ENCODE measurements around the gene MYMX. TPM values are rescaled to one million over a fixed set of nuclear protein-coding genes. Genes with fewer than 3 reads are reported as not detected.
"Not testable (repeated sequence)": the region's sequence is repeated elsewhere in the genome, so short reads cannot be mapped to it uniquely, and the experiment has no call there.

The MYMX gene
- polyA plus RNA-seq (ENCODE audit: insufficient read length), result 20.5 TPM

- peak; percentile 51 for DNase-seq
Observed at GRCh38 chr6:44216677-44217331, at the start of gene MYMX. MYMX (plus strand) TSS chr6:44216926; CDS start chr6:44217472, 546 bp downstream.

GRCh38 chr6:44167567-44167966 lies 49.2 kb upstream of the MYMX start:
- DNase-seq, result no peak

GRCh38 chr6:44169154-44169553 lies 47.6 kb upstream of the MYMX start:
- no peak for DNase-seq

DNA sequence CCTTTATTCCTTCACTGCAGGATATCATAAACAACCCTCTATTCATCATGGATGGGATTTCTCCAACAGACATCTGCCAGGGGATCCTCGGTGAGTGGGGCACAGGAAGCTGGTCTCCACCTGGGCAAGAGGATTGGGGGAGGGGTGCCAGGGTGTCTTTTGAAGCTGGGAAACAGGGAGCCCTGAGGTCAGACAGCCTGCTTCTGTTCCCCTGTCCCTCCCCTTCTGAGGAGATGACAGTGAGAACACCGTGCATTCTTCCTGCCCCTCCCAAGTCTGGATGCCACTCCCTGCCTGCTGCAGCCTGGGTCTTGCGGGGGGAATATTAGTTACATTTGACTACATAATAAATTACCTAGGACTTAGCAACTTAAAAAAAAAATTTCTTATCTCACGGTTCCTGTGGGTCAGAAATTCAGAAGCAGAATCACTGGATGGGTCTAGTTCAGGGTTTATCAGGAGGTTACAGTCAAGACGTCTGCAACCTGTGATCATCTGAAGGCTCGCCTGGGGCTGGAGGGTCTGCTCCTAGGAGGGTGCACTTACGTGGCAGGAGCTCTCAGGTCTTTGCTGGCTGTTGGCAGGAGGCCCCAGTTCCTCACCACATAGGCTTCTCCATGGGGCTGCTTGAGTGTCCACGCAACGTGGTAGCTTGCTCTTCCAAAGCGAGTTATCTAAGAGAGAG lies 46.7 kb upstream of the MYMX start:
- DNase-seq, result no peak

DNA sequence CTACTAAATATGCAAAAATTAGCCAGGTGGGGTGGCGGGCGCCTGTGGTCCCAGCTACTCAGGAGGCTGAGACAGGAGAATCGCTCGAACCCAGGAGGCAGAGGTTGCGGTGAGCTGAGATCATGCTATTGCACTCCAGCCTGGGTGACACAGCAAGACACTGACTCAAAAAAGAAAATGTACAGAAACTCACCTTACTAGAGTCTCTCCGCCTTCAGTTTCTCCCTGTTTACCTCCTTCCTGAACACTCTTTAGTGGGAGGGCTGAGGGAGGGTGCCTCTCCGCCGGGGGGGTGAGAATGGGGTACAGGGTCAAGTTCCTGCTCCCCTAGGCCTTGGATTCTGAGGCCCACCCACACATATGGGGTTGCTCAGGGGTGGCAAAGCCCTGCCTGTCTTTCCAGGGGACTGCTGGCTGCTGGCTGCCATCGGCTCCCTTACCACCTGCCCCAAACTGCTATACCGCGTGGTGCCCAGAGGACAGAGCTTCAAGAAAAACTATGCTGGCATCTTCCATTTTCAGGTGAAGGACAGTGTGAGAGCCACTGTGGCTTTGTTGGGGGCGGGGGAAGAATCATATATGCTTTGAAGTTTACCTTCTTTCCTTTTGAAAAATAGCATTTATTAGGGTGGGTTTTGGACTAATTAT lies 44.7 kb upstream of the MYMX start:
- no peak for DNase-seq

- DNase-seq, result peak; percentile 76
Observed at GRCh38 chr6:44172731-44173500, 43.8 kb upstream of the MYMX start.

DNA sequence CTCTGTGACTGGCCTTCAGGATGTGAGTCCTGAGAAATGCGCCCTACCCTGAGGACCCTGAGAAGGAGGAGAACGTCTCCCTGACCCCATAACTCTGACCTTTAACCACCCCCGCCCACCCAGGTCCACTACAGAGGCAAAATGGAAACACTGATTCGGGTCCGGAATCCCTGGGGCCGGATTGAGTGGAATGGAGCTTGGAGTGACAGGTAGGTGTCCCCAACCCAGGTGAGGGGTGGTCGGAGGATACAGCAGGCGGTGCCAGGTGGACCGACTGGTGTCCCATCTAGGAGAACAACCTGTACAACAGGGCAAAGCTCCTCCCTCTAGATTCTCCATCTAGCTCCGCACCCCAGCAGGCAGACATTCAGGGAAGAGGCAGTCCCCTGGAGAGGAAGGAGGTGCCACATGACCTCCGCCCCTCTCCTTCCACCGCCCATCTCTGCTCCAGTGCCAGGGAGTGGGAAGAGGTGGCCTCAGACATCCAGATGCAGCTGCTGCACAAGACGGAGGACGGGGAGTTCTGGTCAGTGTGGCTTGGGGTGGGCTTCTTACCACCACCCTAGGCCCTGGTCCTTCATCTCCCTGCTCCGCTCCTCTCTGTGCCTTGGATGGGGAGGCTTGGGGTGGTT lies 40.5 kb upstream of the MYMX start:
- no peak for DNase-seq

DNA sequence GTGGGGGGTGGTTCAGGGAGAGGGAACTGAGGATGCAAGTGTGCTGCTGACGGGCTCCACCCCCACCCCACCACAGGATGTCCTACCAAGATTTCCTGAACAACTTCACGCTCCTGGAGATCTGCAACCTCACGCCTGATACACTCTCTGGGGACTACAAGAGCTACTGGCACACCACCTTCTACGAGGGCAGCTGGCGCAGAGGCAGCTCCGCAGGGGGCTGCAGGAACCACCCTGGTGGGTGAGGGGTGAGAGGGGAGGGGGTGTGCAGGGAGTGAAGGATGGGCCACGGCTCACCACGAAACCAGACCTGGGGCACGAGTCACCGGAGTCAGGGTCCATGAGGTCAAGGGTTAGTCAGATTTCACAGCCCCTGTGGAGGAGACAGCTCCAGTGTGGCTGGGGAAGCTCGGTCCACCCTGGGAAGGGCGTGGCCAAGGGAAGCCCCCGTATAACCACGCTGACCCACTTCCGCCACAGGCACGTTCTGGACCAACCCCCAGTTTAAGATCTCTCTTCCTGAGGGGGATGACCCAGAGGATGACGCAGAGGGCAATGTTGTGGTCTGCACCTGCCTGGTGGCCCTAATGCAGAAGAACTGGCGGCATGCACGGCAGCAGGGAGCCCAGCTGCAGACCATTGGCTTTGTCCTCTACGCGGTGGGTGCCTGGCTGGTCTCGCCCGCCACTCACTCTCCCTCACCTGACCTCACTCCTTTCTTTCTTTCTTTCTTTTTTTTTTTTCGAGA lies 39.8 kb upstream of the MYMX start:
- no peak for DNase-seq

DNA sequence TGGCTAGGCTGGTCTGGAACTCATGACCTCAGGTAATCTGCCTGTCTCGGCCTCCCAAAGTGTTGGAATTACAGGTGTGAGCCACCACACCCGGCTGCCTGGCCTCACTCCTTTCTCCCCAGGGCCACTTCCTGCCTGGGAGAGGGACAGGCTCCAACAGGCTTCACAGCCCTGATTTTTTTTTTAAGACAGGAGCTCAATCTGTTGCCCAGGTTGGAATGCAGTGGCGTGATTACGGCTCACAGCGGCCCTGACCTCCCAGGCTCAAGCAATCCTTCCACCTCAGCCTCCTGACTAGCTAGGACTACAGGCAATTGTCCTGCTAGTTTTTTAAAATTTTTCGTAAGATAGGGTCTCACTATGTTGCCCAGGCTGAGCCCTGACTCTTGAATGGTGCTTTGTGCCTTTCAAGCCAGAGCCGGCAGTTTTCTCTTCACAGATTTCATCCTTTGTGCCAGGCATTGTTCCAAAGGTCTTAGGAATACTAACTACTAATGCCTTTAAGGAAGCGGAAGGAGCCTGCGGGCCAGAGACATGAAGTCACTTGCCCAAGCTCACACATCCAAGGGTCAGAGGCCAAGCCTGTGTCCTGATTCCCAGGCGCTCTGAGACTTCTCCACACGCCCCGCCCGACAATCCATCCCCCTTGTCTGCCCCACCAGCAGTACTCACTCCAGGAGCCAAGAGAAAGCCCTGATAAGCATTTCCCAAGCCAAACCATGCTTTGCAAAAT lies 38.9 kb upstream of the MYMX start:
- DNase-seq, result no peak

- DNase-seq, result no peak
Observed at GRCh38 chr6:44178424-44179071, 38.2 kb upstream of the MYMX start.

- no peak for DNase-seq
Observed at GRCh38 chr6:44179072-44179536, 37.6 kb upstream of the MYMX start.

GRCh38 chr6:44179648-44180047 lies 37.1 kb upstream of the MYMX start:
- DNase-seq, result no peak

DNA sequence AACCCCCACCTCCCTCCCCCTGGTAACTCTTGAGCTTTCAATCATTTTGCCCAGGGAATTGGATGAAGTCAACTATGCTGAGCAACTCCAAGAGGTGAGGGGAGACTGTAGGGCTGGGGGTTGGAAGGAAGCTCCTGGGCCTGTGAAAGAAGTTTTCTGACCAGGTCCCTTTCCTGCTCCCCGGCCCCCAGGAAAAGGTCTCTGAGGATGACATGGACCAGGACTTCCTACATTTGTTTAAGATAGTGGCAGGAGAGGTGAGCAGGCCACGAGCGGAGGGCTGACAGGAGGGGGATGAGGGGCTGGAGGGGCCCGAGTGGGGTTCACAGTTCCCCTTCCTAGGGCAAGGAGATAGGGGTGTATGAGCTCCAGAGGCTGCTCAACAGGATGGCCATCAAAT lies 36.3 kb upstream of the MYMX start:
- no peak for DNase-seq

DNA sequence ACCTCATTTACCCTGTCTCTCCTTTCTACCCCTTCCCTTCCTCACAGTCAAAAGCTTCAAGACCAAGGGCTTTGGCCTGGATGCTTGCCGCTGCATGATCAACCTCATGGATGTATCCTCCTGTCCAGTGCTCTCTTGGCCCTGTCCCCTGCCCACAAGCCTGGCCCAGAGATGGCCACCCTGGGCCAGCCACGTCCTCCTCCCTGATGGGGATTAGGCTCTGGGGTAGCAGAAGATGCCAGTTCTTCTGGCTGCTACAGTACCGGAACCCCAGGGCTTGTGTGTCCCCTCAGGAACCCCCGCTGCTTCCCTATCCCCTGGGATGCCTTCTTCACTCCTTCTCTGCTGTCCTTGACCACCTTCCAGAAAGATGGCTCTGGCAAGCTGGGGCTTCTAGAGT lies 35.8 kb upstream of the MYMX start:
- DNase-seq, result no peak

GRCh38 chr6:44181784-44182183 lies 34.9 kb upstream of the MYMX start:
- not testable (repeated sequence) for DNase-seq

- DNase-seq, result no peak
Observed at GRCh38 chr6:44182911-44183390, 33.8 kb upstream of the MYMX start.

DNA sequence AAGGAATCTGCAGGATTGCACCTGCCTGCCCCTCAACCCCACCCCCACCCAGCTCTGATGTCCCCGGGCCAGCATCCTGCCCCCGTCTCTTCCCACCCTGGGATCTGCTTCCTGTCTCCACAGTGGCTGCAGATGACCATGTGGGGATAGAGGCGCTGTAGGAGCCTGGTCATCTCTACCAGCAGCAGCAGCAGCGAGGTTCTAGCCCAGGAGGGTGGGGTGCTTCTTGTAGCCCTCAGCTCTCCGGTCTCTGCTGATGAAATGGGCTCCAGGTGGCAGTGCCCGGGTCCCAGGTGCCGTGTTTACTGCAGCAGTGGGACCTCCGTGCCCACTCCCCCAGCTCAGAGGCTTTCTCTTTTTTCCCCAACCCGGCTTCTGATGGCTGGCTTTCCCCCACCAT lies 32.9 kb upstream of the MYMX start:
- no peak for DNase-seq

DNA sequence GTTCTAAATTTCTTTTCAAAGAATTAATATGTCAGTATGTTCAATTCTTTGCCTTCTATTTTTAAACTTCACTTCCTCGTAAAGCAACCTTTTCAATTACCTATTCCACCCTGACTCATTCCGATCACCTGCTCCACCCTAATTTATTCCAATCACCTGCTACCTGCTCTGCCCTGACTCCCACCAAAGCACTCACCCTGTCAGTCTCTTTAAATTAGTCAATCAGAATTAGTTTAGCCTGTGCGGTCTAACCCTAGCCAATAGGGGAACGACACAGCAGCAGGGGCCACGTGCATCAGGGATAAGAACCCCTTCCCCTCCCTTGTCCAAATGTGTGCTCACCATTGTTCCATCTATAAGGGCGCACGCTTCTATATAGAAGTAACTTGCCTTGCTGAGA lies 31.4 kb upstream of the MYMX start:
- DNase-seq, result not testable (repeated sequence)

DNA sequence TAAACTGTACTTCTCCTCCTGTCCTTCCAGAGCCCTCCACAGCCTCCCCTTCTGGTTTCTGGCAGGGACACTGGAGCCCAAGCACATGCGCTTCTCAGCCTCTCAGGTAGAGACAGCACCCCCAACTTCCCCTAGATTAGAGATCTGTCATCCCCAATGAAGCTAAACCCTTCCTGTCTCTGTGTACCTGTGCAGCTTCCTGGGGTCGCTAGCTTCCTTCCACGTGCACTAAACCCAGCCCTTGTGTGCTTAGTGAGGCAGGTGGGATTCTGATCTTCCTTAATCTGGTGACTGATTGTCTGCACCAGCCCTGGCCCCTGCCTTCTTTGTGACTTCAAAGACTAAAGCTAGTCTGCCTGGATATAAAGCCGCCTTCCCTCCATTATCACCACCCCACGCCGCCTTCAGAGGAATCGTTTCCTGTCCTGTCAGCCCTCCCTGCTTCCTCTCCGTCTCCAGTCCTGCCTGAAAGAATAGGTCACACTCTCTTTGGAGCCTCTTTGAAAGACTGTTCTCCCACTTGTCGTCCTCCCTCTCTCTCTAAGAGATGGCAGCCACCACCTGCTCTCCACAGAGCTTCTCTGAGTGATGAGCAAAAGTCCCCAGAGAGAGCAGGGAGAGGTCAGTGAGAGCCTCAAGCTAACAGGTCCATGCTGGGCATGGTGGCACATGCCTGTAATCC lies 30.6 kb upstream of the MYMX start:
- no peak for DNase-seq

DNA sequence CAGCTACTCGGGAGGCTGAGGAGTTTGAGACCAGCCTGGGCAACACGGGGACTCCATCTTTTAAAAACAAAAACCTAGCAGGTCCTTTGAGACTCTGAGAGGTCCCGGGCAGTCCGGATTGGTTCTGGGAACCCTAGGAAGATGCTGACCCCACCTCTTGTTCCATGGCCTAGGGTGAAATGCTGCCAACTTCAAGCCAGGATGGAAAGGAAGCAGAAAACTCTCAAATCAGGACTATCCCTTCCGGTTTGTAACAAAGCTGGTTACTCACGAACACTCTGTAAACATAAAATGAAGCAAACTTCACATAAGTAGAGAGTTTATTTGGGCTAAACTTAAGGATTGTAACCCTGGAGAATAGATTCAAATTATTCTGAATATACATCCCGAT lies 30.1 kb upstream of the MYMX start:
- DNase-seq, result no peak
